ENCODE measurements around the gene GAS7.

GRCh38 chr17:9937241-9937761 is 261.1 kb downstream of the GAS7 start:
- no peak for TF ChIP-seq POLR2A (IDR thresholded peaks at IDR 0.05)
- no peak for TF ChIP-seq CTCF (IDR thresholded peaks at IDR 0.05)
